ENCODE results near the gene UQCRHL.

The UQCRHL gene

GRCh38 chr1:15768388-15768787, 39.1 kb downstream of the UQCRHL start:
- no peak overlapping the region for H3K27ac ChIP-seq (replicated peaks)
- DNase-seq (ENCODE audit: low read depth in 1 of 2, low spot score in 1 of 2): no peak
- TF ChIP-seq POLR2AphosphoS5 (IDR thresholded peaks at IDR 0.05; ENCODE audit: low read depth) (no peak), CTCF (IDR thresholded peaks at IDR 0.05; ENCODE audit: insufficient read depth, low read length) (no peak), SPI1 (IDR thresholded peaks at IDR 0.05; ENCODE audit: borderline replicate concordance, low read depth) (no peak)
- TF ChIP-seq, protein P1, sequence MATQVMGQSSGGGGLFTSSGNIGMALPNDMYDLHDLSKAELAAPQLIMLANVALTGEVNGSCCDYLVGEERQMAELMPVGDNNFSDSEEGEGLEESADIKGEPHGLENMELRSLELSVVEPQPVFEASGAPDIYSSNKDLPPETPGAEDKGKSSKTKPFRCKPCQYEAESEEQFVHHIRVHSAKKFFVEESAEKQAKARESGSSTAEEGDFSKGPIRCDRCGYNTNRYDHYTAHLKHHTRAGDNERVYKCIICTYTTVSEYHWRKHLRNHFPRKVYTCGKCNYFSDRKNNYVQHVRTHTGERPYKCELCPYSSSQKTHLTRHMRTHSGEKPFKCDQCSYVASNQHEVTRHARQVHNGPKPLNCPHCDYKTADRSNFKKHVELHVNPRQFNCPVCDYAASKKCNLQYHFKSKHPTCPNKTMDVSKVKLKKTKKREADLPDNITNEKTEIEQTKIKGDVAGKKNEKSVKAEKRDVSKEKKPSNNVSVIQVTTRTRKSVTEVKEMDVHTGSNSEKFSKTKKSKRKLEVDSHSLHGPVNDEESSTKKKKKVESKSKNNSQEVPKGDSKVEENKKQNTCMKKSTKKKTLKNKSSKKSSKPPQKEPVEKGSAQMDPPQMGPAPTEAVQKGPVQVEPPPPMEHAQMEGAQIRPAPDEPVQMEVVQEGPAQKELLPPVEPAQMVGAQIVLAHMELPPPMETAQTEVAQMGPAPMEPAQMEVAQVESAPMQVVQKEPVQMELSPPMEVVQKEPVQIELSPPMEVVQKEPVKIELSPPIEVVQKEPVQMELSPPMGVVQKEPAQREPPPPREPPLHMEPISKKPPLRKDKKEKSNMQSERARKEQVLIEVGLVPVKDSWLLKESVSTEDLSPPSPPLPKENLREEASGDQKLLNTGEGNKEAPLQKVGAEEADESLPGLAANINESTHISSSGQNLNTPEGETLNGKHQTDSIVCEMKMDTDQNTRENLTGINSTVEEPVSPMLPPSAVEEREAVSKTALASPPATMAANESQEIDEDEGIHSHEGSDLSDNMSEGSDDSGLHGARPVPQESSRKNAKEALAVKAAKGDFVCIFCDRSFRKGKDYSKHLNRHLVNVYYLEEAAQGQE (IDR thresholded peaks at IDR 0.05; ENCODE audit: insufficient replicate concordance, low read depth): no peak
- H3K4me3 ChIP-seq (replicated peaks; ENCODE audit: insufficient read depth, low read length): no peak overlapping the region
- H3K27me3 ChIP-seq (ENCODE audit: insufficient read depth, poor library complexity, severe bottlenecking): peaks cover 9% of the 10 kb centered on the region

DNA sequence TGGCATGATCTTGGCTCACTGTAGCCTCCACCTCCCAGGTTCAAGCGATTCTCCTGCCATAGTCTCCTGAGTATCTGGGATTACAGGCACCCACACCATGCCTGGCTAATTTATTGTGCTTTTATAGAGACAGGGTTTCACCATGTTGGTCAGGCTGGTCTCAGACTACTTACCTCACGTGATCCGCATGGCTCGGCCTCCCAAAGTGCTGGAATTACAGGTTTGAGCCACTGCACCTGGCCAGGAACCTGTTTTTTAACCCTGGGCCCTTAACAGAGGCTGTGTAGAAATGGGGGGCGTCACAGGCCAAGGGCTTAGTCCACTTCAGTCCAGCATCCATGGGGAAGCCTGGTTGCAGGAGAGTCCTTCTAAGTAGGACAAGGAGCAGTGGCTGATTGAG, 39.5 kb downstream of the UQCRHL start:
- Histone ChIP-seq H3K4me3 (replicated peaks; ENCODE audit: insufficient read depth, low read length) (no peak overlapping the region), H3K27me3 (ENCODE audit: insufficient read depth, poor library complexity, severe bottlenecking) (peaks cover 9% of the 10 kb centered on the region), H3K27ac (replicated peaks) (no peak overlapping the region)
- TF ChIP-seq SPI1 (IDR thresholded peaks at IDR 0.05; ENCODE audit: borderline replicate concordance, low read depth) (no peak), POLR2AphosphoS5 (IDR thresholded peaks at IDR 0.05; ENCODE audit: low read depth) (no peak), GABPA (IDR thresholded peaks at IDR 0.05; ENCODE audit: low read depth) (no peak), CTCF (IDR thresholded peaks at IDR 0.05; ENCODE audit: insufficient read depth, low read length) (no peak)
- TF ChIP-seq, protein P1 (IDR thresholded peaks at IDR 0.05; ENCODE audit: insufficient replicate concordance, low read depth): no peak
- DNase-seq (ENCODE audit: low read depth in 1 of 2, low spot score in 1 of 2): no peak

- Histone ChIP-seq H3K4me3 (replicated peaks; ENCODE audit: insufficient read depth, low read length) (no peak overlapping the region), H3K27me3 (ENCODE audit: insufficient read depth, poor library complexity, severe bottlenecking) (peaks cover 14% of the 10 kb centered on the region), H3K27ac (replicated peaks) (no peak overlapping the region)
- DNase-seq (ENCODE audit: low read depth in 1 of 2, low spot score in 1 of 2): no peak
- TF ChIP-seq, protein P1 (IDR thresholded peaks at IDR 0.05; ENCODE audit: insufficient replicate concordance, low read depth): no peak
- TF ChIP-seq CTCF (IDR thresholded peaks at IDR 0.05; ENCODE audit: insufficient read depth, low read length) (no peak), POLR2AphosphoS5 (IDR thresholded peaks at IDR 0.05; ENCODE audit: low read depth) (no peak), GABPA (IDR thresholded peaks at IDR 0.05; ENCODE audit: low read depth) (no peak), SPI1 (IDR thresholded peaks at IDR 0.05; ENCODE audit: borderline replicate concordance, low read depth) (no peak)
These were observed 41.8 kb downstream of the UQCRHL start for GRCh38 chr1:15765495-15766194.

All from HL-60 (cell line).